A549 (cell line): ENCODE data around the gene RADX. TPM values are rescaled to one million over a fixed set of nuclear protein-coding genes. Genes with fewer than 3 reads are reported as not detected.

ENCODE experiments used
- ATAC-seq, 2 experiments: fragments of 200-7000 bp in 1 of 2; fragments of >200 bp in 1 of 2; cut with Nextera tagmentation in 1 of 2; cut with Tn5 transposase in 1 of 2; 3 replicates each; pipeline versions ENCODE4 v1.8.0 to v1.9.1; 2018 to 2020; ENCODE audit warnings: mild to moderate bottlenecking in 1 of 2, moderate library complexity in 1 of 2
- CTCF ChIA-PET: fragments of 300-600 bp; sonication (Branson Sonifier 250); formaldehyde crosslinking; extraction: SDS; loops from one replicate; lab custom pipeline; 2021; ENCODE audit warnings: antibody characterized with exemption, inconsistent platforms; lab: Yijun Ruan, JAX
- POLR2A ChIA-PET: fragments of 350-600 bp; formaldehyde crosslinking; extraction: SDS; loops from one replicate; lab custom pipeline; 2021; ENCODE audit warnings: antibody characterized with exemption, inconsistent platforms; lab: Yijun Ruan, JAX
- DNase-seq, 2 experiments: peaks; one replicate each; pipeline versions ENCODE4 v3.0.0 to v3.0.0-alpha.2; 2011 to 2016; ENCODE audit warnings: low read depth in 1 of 2, low spot score in 1 of 2
- FAIRE-seq: peaks from 2 replicates; lab custom pipeline; 2011; peaks lifted over from hg19 to GRCh38; lab: Jason Lieb, UNC
- H3K27ac ChIP-seq, 2 experiments: fragments of >200 bp; sonication (Bioruptor Twin); formaldehyde crosslinking; 3 replicates each; pipeline ENCODE4 v1.5.1; 2016 to 2017
- H3K4me1 ChIP-seq: fragments of >200 bp; sonication (Bioruptor Twin); formaldehyde crosslinking; 3 replicates; pipeline ENCODE4 v1.6.1; 2016
- H3K4me2 ChIP-seq: fragments of >200 bp; sonication (Bioruptor Twin); formaldehyde crosslinking; 3 replicates; pipeline ENCODE4 v1.6.1; 2016
- H3K4me3 ChIP-seq: fragments of >200 bp; sonication (Bioruptor Twin); formaldehyde crosslinking; 3 replicates; pipeline ENCODE4 v1.5.1; 2016
- H3K9me3 ChIP-seq: fragments of >200 bp; sonication (Bioruptor Twin); formaldehyde crosslinking; 3 replicates; pipeline ENCODE4 v1.6.1; 2016
- CBX8 ChIP-seq: fragments of 200-600 bp; sonication (generic); IDR thresholded peaks from 2 replicates; pipeline ENCODE4 v1.6.1; 2016
- EHF ChIP-seq: fragments of 250-450 bp; sonication (Bioruptor Pico); IDR thresholded peaks from 2 replicates; pipeline ENCODE4 v1.5.0; 2020; ENCODE audit warnings: mild to moderate bottlenecking
- EP300 ChIP-seq, 2 experiments: fragments of >200 bp; sonication (Bioruptor Twin); formaldehyde crosslinking; IDR thresholded peaks; 2 replicates in 1 of 2; 3 replicates in 1 of 2; pipeline ENCODE4 v1.6.1; 2016 to 2017
- GATA3 ChIP-seq: IDR thresholded peaks from 2 replicates; pipeline ENCODE4 v1.6.1; 2012; ENCODE audit warnings: borderline replicate concordance
- HOXB5 ChIP-seq: fragments of 250-450 bp; sonication (Bioruptor Pico); IDR thresholded peaks from 2 replicates; pipeline ENCODE4 v1.5.0; 2020; ENCODE audit warnings: mild to moderate bottlenecking, moderate library complexity
- ZC3H11A ChIP-seq: fragments of 450-650 bp; IDR thresholded peaks from 2 replicates; pipeline ENCODE4 v1.6.1; 2014; ENCODE audit warnings: antibody characterized with exemption, mild to moderate bottlenecking
- ZFP36 ChIP-seq: fragments of 450-650 bp; IDR thresholded peaks from 2 replicates; pipeline ENCODE4 v1.6.1; 2014; ENCODE audit warnings: borderline replicate concordance; ENCODE audit not compliant: partially characterized antibody
- WGBS: methylation state at CpG from one replicate; pipeline ENCODE4 v1.1.6; 2017; ENCODE audit errors: missing lambda C conversion rate; 5-methylcytosine and 5-hydroxymethylcytosine counted together
- polyA plus RNA-seq, 4 experiments: library from polyadenylated mRNA; depleted of rRNA in 3 of 4; stranded (reverse); fragments of >200 nt; fragmentation: RNase III in 1 of 4; extraction: RNeasy Plus Mini Kit Qiagen cat#74134 plus additional on column Dnase treatment in 1 of 4; gene quantifications; 2 replicates in 3 of 4; 3 replicates in 1 of 4; pipeline ENCODE4 v1.2.3, GENCODE V29; 2011 to 2017
- small RNA-seq, 6 experiments: library from RNA; depleted of rRNA; stranded (forward); fragments of <200 nt; gene quantifications; one replicate each; pipeline ENCODE3, GENCODE V24; 2012
- TF ChIP-seq, protein P1 (sequence below): fragments of >200 bp; sonication (Bioruptor Twin); formaldehyde crosslinking; IDR thresholded peaks from 3 replicates; pipeline ENCODE4 v1.5.1; 2016

Gene RADX
- polyA plus RNA-seq, 2 of the 4 experiments (the other 2 are of a cell fraction), result 0.12 to 0.25 TPM

DNA sequence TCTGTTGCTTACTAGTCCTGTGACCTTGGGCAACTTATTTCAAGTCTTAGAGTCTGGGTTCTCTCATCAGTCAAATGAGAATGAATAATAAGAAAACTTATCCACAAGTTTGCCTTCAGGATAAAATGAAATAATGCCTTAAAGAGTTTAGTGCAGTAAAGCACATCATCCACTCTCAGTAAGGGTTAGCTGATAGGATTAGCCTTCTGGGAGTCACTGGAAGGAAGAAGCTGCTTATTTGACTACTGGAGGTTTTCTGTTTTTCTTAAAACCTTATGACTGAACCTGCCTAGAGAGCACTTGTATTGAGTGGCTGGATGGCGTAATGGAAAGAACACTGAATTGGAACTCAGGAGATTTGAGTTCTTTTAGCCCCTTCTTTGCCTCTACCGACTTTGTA, 116.6 kb downstream of the RADX start:
- no peaks in the 10 kb centered on the region for H3K4me1 ChIP-seq
- no peak overlapping the region for H3K4me2 ChIP-seq
- 92% methylated on average over 2 of the region's 2 CpGs for WGBS
- DNase-seq (no peak), FAIRE-seq (peak; percentile 56), ATAC-seq (no peak)
- ChIA-PET POLR2A (no interaction called here), CTCF (no interaction called here)
- H3K4me3 ChIP-seq, result no peak overlapping the region
- TF ChIP-seq EP300 (IDR thresholded peaks at IDR 0.05) (no peak), ZC3H11A (no peak), ZFP36 (no peak), CBX8 (no peak), GATA3 (no peak), EHF (CRISPR knock-in tag) (no peak), HOXB5 (CRISPR knock-in tag) (no peak)
- TF ChIP-seq, protein P1, sequence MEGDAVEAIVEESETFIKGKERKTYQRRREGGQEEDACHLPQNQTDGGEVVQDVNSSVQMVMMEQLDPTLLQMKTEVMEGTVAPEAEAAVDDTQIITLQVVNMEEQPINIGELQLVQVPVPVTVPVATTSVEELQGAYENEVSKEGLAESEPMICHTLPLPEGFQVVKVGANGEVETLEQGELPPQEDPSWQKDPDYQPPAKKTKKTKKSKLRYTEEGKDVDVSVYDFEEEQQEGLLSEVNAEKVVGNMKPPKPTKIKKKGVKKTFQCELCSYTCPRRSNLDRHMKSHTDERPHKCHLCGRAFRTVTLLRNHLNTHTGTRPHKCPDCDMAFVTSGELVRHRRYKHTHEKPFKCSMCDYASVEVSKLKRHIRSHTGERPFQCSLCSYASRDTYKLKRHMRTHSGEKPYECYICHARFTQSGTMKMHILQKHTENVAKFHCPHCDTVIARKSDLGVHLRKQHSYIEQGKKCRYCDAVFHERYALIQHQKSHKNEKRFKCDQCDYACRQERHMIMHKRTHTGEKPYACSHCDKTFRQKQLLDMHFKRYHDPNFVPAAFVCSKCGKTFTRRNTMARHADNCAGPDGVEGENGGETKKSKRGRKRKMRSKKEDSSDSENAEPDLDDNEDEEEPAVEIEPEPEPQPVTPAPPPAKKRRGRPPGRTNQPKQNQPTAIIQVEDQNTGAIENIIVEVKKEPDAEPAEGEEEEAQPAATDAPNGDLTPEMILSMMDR, result no peak
- no peaks in the 10 kb centered on the region for H3K9me3 ChIP-seq
- H3K27ac ChIP-seq, result no peak overlapping the region

Small RNA genes within 50 kb of the gene (small RNA-seq; reads per million reads assigned to genes)
- gene AL590808.1 (0 reads per million in 6 experiments), gene MIR548AN (0 reads per million in 6 experiments)

Other genes with a start within 250 kb of the RADX start
- 0.20 and 0.22 TPM in 2 replicates for gene RNF128, start 114.7 kb downstream of the RADX start, polyA plus RNA-seq (2011; rRNA removed)
- 0.11 to 0.28 TPM (median 0.14 TPM) in 3 replicates for gene RNF128, start 114.7 kb downstream of the RADX start, polyA plus RNA-seq (2017; fragmentation: RNase III; extraction: RNeasy Plus Mini Kit Qiagen cat#74134 plus additional on column Dnase treatment)
- 2.9 and 3.3 TPM in 2 replicates for gene TBC1D8B, start 190.7 kb downstream of the RADX start, polyA plus RNA-seq (2011; rRNA removed)
- 2.6 to 3.3 TPM (median 3.2 TPM) in 3 replicates for gene TBC1D8B, start 190.7 kb downstream of the RADX start, polyA plus RNA-seq (2017; fragmentation: RNase III; extraction: RNeasy Plus Mini Kit Qiagen cat#74134 plus additional on column Dnase treatment)